Astrocyte (in vitro differentiated cells and primary cell): ENCODE measurements around the gene SLC25A36. TPM values are rescaled to one million over a fixed set of nuclear protein-coding genes. Genes with fewer than 3 reads are reported as not detected.

Source experiments
- DNase-seq: peaks from one replicate; pipeline ENCODE4 v3.0.0-alpha.2; 2010; ENCODE audit warnings: low read depth
- FAIRE-seq: peaks from 2 replicates; lab custom pipeline; 2011; peaks lifted over from hg19 to GRCh38; lab: Jason Lieb, UNC
- H2AFZ ChIP-seq: 2 replicates; pipeline ENCODE4 v1.6.0; 2012; ENCODE audit warnings: low read depth, low read length, inconsistent platforms
- H3K27ac ChIP-seq: 2 replicates; pipeline ENCODE4 v1.5.1; 2011; ENCODE audit warnings: low read depth, low read length, inconsistent platforms
- H3K27me3 ChIP-seq: 2 replicates; pipeline ENCODE4 v1.6.0; 2011; ENCODE audit warnings: low read length, inconsistent platforms; ENCODE audit not compliant: insufficient read depth
- H3K36me3 ChIP-seq: 2 replicates; pipeline ENCODE4 v1.5.1; 2011; ENCODE audit warnings: low read length, inconsistent platforms; ENCODE audit not compliant: insufficient read depth
- H3K4me1 ChIP-seq: 2 replicates; pipeline ENCODE4 v1.5.1; 2011; ENCODE audit warnings: low read length, inconsistent platforms; ENCODE audit not compliant: insufficient read depth
- H3K4me2 ChIP-seq: 2 replicates; pipeline ENCODE4 v1.6.0; 2012; ENCODE audit warnings: low read length, inconsistent platforms
- H3K4me3 ChIP-seq: 2 replicates; pipeline ENCODE4 v1.5.1; 2011; ENCODE audit warnings: low read depth, mild to moderate bottlenecking, low read length, inconsistent platforms; ENCODE audit not compliant: insufficient read depth
- H3K79me2 ChIP-seq: 2 replicates; pipeline ENCODE4 v1.6.0; 2012; ENCODE audit warnings: mild to moderate bottlenecking, low read length, inconsistent platforms; ENCODE audit not compliant: insufficient read depth
- H3K9ac ChIP-seq: 2 replicates; pipeline ENCODE4 v1.6.0; 2012; ENCODE audit warnings: mild to moderate bottlenecking, low read length, inconsistent platforms
- H3K9me3 ChIP-seq: 2 replicates; pipeline ENCODE4 v1.5.1; 2012; ENCODE audit warnings: low read depth, mild to moderate bottlenecking, low read length, inconsistent platforms; ENCODE audit not compliant: insufficient read depth
- H4K20me1 ChIP-seq: 2 replicates; pipeline ENCODE4 v1.6.0; 2012; ENCODE audit warnings: low read length, inconsistent platforms; ENCODE audit not compliant: insufficient read depth
- H3K27ac Mint-ChIP-seq: one replicate; pipeline ENCODE4 v1.8.0; 2021; ENCODE audit warnings: mild to moderate bottlenecking, mixed read lengths; ENCODE audit not compliant: unreplicated experiment
- H3K27me3 Mint-ChIP-seq: one replicate; pipeline ENCODE4 v1.8.0; 2021; ENCODE audit warnings: low read depth, mixed read lengths; ENCODE audit not compliant: unreplicated experiment
- H3K36me3 Mint-ChIP-seq: one replicate; pipeline ENCODE4 v1.8.0; 2021; ENCODE audit warnings: low read depth, mixed read lengths; ENCODE audit not compliant: unreplicated experiment
- H3K4me1 Mint-ChIP-seq: one replicate; pipeline ENCODE4 v1.8.0; 2021; ENCODE audit warnings: low read depth, mixed read lengths; ENCODE audit not compliant: unreplicated experiment
- H3K4me3 Mint-ChIP-seq: one replicate; pipeline ENCODE4 v1.8.0; 2021; ENCODE audit warnings: mild to moderate bottlenecking, moderate library complexity, mixed read lengths; ENCODE audit not compliant: unreplicated experiment
- H3K9me3 Mint-ChIP-seq: one replicate; pipeline ENCODE4 v1.8.0; 2021; ENCODE audit warnings: mild to moderate bottlenecking, mixed read lengths; ENCODE audit not compliant: unreplicated experiment
- EZH2 ChIP-seq: IDR thresholded peaks from 2 replicates; pipeline ENCODE4 v1.6.1; 2012; ENCODE audit warnings: mild to moderate bottlenecking, low read length, inconsistent platforms; ENCODE audit not compliant: insufficient read depth
- total RNA-seq: library from RNA; stranded (reverse); gene quantifications from 2 replicates; pipeline ENCODE4 v1.2.1, GENCODE V29; 2021
- TF ChIP-seq, protein P1 (sequence below): IDR thresholded peaks from 2 replicates; pipeline ENCODE4 v1.5.1; 2011; ENCODE audit warnings: low read depth, mild to moderate bottlenecking, inconsistent platforms, low read length, moderate library complexity; ENCODE audit not compliant: insufficient read depth

Gene SLC25A36
- total RNA-seq, 1 donor from 2014 or later: 81.0 TPM

DNA sequence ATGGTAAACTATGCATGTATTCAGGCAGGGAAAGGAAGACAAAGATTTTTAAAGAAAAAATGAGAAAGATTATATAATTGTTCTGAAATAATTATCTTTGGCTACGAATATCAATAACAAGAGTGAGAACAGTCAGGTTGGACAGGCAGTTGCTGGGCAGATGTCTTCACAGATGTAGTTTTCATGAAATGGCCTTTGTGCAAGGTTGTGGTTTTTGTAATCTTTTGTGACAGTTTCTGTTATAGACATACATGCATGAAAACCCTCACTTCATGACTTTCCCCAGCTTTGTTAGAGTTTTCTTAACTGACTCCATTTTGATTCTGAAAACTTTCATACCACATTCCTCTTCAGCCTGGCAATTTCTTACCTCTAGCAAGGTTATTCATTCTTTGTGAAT lies 34.9 kb upstream of the SLC25A36 start:
- no peak overlapping the region for H2AFZ ChIP-seq
- no peak for FAIRE-seq
- peaks cover 3% of the 10 kb centered on the region for H3K27me3 Mint-ChIP-seq

DNA sequence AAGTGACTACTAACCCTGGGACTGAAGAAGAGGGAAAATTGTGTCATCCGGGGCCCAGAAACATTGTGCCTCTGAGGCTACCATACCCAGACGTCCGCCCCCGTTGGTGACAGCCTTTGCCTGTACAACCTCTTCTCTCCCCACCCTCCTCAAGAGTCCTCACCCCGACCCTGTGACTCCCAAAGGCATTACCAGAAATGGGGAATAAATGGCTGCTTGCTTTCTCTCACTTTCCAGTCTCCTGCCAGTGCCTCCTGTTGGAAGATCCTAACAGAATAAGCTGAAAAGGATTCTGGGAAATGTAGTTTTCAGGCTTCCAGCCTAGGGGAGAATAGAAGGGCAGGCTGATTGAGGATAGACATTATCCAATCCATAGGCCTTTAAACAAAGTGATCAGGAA lies 30.8 kb upstream of the SLC25A36 start:
- no peaks in the 10 kb centered on the region for H3K4me1 ChIP-seq
- Mint-ChIP-seq H3K36me3 (no peaks in the 10 kb centered on the region), H3K9me3 (no peaks in the 10 kb centered on the region), H3K4me1 (no peaks in the 10 kb centered on the region), H3K27ac (no peak overlapping the region), H3K4me3 (peak overlapping the region; percentile 66), H3K27me3 (peaks cover 17% of the 10 kb centered on the region)
- DNase-seq (no peak), FAIRE-seq (no peak)
- H3K79me2 ChIP-seq: no peaks in the 10 kb centered on the region
- peaks cover 9% of the 10 kb centered on the region for H3K27me3 ChIP-seq
- H3K27ac ChIP-seq: no peak overlapping the region
- peak overlapping the region; percentile 48 for H3K4me2 ChIP-seq
- H3K9ac ChIP-seq: no peak overlapping the region
- no peak overlapping the region for H3K4me3 ChIP-seq
- TF ChIP-seq, protein P1, sequence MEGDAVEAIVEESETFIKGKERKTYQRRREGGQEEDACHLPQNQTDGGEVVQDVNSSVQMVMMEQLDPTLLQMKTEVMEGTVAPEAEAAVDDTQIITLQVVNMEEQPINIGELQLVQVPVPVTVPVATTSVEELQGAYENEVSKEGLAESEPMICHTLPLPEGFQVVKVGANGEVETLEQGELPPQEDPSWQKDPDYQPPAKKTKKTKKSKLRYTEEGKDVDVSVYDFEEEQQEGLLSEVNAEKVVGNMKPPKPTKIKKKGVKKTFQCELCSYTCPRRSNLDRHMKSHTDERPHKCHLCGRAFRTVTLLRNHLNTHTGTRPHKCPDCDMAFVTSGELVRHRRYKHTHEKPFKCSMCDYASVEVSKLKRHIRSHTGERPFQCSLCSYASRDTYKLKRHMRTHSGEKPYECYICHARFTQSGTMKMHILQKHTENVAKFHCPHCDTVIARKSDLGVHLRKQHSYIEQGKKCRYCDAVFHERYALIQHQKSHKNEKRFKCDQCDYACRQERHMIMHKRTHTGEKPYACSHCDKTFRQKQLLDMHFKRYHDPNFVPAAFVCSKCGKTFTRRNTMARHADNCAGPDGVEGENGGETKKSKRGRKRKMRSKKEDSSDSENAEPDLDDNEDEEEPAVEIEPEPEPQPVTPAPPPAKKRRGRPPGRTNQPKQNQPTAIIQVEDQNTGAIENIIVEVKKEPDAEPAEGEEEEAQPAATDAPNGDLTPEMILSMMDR: no peak
- TF ChIP-seq EZH2: no peak
- no peaks in the 10 kb centered on the region for H4K20me1 ChIP-seq
- no peaks in the 10 kb centered on the region for H3K9me3 ChIP-seq
- no peak overlapping the region for H2AFZ ChIP-seq
- H3K36me3 ChIP-seq: no peaks in the 10 kb centered on the region

More for the DNA sequence above, 34.9 kb upstream of the SLC25A36 start:
- Mint-ChIP-seq H3K4me1 (peaks cover 7% of the 10 kb centered on the region), H3K9me3 (no peaks in the 10 kb centered on the region), H3K27ac (no peak overlapping the region), H3K36me3 (no peaks in the 10 kb centered on the region), H3K4me3 (no peak overlapping the region)
- Histone ChIP-seq H3K4me1 (no peaks in the 10 kb centered on the region), H3K36me3 (no peaks in the 10 kb centered on the region), H4K20me1 (no peaks in the 10 kb centered on the region), H3K79me2 (no peaks in the 10 kb centered on the region), H3K4me2 (no peak overlapping the region), H3K9ac (no peak overlapping the region), H3K9me3 (no peaks in the 10 kb centered on the region), H3K27me3 (no peaks in the 10 kb centered on the region), H3K4me3 (no peak overlapping the region), H3K27ac (no peak overlapping the region)
- TF ChIP-seq EZH2: no peak
- TF ChIP-seq, protein P1: no peak
- no peak for DNase-seq

DNA sequence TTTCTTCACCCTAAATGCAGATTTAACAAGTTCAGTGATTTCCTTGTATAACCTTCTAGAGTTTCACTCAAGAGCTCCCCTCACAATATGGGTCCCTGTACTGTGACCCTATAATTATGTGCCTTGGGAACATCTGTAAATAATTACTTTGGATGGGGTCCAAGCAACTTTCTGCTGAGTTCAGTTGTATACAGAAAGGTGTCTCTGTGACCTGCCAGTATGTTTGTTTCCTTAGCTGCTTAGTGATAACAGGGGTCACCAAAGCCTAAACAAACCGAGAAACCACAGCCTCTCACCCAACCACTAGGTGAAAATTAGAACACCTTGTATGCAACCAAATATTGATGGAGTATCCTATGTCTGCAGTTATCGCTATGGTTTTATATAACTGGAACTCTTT lies 29.8 kb upstream of the SLC25A36 start:
- no peak for TF ChIP-seq EZH2
- TF ChIP-seq, protein P1: no peak
- peaks cover 12% of the 10 kb centered on the region for H3K27me3 ChIP-seq
- no peak overlapping the region for H3K27ac ChIP-seq
- H3K4me2 ChIP-seq: no peak overlapping the region
- Mint-ChIP-seq H3K4me3 (no peak overlapping the region), H3K9me3 (no peaks in the 10 kb centered on the region), H3K27me3 (peaks cover 20% of the 10 kb centered on the region), H3K4me1 (no peaks in the 10 kb centered on the region), H3K27ac (no peak overlapping the region), H3K36me3 (no peaks in the 10 kb centered on the region)
- FAIRE-seq: no peak
- H2AFZ ChIP-seq: no peak overlapping the region
- no peaks in the 10 kb centered on the region for H3K36me3 ChIP-seq
- no peaks in the 10 kb centered on the region for H4K20me1 ChIP-seq
- no peak for DNase-seq
- H3K79me2 ChIP-seq: no peaks in the 10 kb centered on the region
- H3K4me3 ChIP-seq: no peak overlapping the region
- H3K9ac ChIP-seq: no peak overlapping the region
- H3K9me3 ChIP-seq: no peaks in the 10 kb centered on the region
- H3K4me1 ChIP-seq: no peaks in the 10 kb centered on the region
